NCI-H146 treated with DMSO at 0.1 percent for 48 hours (cell line): ENCODE measurements around the gene JUN.

Experiments
- DNase-seq: peaks from one replicate; lab custom pipeline; 2025; ENCODE audit not compliant: unreplicated experiment; lab: John Stamatoyannopoulos, UW

The JUN gene

DNA sequence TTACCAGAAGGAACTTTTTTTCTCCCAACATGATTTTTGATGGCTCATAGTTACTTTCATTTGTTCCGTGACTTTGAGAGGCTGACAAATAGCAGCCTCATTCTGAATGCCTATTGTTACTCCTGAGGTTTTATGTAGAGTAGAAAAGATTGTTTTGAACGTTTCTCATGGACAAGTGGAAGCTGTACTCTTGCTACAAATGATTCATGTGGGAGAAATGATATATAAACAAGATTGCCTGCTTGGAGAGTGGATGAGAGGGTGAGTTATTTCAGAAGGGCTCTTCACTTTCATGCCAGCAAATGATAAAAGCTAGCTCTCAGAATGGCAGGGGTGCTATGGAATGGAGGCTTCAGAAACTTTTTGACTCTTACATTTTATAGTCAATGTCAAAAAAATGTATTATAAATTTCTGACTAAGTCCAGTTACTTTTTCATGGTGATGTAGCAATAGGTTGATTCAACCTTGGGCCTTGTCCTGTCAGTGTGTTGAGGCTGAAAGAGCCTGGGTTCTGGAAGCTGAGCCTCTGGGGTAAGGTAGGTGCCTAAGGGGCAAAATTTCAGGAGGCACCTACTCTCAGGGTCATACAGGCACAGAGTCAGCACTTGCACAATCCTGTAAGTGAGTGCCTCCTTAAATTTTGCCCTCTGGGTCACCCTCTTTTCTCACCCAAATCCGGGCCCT is 19.4 kb downstream of the JUN start:
- no peak for DNase-seq

DNA sequence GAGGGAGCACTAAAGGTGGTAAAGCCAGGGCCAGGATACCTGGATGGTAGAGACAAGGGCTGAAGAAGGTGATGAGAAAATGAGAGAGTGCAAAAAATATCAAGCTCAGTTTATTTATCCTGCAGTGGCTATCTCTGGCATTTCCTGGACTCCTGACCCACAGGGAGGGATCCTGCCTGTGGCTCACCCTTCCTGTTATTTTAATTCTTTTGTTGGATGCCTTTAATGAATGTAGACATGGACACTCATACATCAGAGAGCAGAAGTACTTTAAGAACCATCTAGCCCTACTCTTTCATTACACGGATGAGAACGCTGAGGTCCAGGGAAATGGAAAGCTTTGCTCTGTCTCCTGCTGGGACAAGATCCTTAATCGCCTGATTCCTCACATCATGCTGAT is 20.6 kb downstream of the JUN start:
- DNase-seq = no peak

DNA sequence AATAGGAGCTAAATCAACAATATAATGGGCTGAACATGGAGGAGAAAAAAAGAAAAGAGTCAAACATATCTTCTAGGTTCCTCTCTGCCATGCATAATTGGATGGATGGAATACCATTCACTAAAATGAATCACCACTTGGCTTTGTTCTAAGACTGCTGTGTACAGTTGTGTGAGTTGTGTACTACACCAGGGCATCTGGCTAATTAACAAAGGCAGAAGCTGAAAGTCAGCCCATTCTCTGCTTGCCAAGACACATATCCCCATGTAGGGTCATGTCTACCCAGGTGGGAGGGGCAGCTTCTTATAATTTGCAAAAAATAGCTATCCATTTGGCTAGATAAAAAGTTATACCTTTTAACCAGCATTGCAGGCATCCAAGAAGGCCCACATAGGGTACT is 21.0 kb downstream of the JUN start:
- no peak for DNase-seq

DNA sequence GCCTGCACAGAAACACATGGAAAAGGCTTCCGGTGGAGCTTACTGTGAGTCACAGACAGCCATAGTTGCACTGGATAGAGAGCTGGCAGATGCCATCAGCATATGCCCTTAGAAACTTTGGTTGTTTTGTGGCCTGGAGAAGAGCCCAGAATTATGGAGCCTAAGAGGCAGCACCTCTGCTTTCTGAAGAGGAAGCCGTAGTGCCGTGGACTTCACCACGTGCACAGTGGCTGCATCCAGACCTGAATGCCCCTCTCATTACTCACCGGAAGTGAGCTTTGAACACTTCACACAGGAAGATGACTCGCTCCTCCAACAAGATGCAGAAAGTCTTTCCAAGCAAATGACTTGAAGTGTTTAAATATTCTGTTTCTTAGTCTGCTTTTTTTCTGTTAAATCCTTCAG is 28.4 kb downstream of the JUN start:
- no peak for DNase-seq

DNA sequence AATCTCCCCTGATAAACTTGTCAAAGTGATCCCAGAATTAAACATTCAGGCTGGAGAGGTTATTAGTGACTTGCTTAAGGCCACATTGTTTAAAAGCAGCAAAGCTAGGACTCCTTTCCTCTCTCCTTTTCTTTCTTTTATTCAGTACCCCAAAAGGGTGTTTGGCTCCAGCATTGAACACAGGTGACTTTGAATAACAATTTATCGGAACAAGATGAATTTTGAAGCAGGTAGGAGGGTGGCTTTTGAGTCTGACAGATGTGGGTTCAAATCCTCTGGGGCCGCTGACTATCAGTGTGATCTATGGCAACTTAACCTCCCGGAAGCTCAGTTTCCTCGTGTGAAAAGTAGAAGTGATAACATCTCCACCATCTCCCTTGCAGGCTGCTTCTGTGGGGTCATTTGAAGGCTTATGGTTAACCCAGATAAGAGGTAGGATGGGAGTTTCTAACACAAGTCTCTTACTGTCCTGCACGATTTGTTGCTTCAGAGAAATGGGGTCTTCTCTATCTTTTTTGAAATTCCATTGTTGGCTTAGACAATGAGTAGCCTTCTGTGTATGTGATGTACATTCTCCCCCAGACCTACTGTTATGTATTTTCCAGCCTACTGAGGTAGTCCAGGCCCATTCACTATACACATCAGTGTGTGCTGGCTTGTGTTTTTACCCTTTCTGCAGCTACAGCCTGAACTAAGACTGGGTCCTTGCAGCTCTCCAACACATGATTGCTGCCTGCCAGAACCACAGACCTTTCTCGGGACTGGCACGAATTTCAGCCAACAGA is 29.0 kb downstream of the JUN start:
- no peak for DNase-seq

DNA sequence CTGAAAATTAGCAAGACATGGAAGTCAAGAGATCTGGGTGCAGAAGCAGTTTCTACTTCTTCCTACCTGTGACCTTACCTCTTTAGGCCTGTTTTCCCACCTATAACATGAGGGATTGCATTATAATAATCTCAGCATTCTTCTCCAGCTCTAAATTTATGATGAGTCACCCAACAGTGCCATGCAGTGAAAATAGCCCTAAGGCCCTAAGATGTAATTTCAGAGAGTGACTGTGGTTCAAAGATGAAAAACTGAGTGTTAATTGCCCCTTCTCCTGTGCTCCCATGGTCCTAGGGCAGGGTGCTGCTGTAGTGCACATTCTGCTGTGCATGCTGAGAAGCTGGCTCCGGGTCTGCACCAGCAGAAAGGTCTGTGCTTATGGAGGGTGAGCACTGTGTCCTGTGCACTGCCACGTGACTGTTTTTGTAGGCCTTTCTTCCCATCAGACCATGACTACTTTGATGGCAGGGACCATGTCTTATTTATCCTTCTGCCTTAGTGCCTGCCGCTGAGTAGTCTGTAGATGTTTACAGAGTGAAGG is 29.7 kb downstream of the JUN start:
- DNase-seq = no peak

DNA sequence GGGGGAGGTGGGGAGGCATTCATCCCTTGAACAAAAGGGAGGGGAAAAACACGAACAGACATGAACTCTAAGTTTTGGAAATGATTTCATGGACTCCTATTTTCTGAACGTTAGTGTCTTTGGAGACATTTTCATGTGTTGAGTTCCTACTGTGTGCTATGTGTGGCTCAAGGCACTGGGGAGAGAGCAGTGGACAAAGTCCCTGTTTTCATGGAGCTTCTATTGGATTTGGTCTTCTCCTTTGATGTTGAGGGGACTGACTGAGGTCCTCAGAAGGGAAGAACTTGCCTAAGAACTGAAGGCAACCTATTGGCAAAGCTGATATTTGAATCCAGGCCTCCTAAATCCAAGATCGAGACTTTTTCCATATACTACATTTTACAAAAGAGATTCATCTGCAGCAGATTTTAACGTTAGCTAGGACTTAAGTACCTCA is 30.4 kb downstream of the JUN start:
- DNase-seq = no peak

DNA sequence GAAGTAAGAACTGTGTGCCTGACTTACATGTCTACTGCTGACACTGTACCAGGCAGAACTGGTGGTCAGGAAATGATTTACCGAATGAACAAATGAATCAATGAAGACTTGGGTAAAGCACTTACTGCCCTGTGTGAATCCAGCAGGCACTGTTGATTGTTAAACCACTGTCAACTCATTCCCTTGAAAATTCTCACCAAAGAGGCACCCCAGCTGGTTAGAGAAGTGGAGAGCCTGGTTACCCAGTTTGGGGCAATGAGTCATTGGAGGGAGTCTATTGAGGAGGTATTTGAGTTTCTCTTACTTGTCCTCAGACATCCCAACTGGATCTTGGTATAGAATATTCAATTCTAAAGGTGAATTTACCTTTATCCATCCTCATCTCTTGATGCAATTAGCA is 34.2 kb downstream of the JUN start:
- DNase-seq = no peak

DNA sequence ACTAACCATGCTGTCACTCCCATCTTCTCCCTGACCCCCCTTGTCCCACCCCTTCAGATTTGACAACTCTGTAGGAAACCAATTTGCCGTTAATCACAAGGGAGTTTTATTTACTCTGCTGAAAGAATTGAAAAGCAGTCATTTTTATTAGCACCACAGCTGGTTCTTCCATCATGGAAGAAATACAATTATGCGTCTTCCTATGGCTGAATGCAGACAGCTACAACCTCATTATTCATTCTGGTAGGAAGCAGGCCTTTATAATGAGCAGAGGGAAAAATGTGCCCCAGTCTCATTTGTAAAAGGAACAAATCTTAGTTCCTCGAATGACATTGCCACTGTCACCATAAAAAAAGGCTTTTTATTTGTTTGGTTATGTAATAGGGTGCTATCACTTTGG is 35.2 kb downstream of the JUN start:
- DNase-seq = peak; percentile 89

DNA sequence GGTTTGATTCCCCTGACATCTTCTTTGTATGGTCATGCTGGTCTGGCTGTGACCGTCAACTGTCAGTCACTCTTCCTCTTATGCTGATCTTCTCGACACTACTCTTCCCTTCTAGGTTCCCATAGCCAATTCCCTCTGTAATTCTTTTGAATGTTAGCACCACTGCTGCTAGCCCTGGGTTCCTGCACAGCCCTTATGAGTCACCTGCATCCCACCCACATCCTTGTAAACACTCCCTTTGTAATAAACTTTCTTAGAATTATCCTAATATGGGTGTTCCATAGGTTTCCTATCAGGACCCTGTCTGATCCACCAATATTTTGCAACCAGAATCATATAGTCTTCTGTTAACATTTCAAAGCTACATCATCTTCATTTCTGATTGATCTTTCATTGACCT is 37.1 kb downstream of the JUN start:
- no peak for DNase-seq

DNA sequence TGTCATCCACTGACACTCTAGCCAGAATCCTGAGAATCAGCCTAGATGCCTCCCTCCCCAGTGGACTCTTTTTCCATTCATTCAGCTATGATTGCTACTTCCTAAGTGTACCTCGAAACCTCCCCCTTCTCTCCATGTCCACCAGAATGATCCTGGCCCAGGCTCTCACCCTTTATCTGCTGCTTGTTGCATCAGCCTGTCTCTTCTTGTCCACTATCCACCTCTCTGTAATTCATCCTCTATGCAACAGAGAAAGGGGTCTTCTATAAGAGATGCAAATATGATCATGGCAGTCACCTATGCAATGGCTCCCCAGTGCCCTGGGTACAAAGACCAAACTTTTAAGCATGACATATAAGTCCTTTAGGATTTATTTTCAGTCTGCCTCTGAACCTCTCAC is 37.7 kb downstream of the JUN start:
- no peak for DNase-seq

DNA sequence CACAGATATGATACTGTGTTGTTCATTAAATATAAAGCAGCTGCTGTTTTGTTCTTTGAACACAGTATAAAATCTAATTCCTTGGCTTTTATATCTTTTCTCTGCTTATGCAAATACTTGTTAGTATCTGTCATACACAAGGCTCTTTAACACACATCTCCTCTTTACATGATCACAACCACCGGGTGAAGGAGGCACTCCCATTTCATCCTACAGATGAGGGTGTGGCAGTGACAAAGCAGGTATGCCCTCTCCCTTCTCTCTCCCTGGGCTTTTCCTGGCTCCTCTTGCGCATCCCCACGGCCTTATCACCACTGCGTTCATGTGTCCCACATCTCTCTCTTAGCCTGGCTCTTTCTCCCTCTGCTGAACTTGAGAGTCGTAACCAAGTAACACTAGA is 38.2 kb downstream of the JUN start:
- no peak for DNase-seq

DNA sequence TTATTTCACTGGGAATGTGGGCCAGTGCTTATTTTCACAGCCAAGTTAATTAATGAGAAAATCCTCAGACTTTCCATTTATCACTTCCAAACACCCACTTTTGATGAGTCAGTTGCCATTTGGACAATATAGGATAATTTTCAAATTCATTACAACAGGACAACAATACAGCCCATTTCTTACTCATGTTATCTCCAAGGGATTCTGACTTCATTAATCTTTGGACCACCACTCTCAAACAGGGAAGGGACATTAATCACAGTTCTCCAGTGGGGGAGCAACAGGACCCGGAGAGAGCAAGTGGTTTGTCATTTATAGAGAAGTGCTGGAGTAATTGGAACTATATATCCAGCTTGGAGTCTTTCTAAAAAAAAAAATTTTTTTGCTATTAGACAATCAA is 38.7 kb downstream of the JUN start:
- DNase-seq = no peak

DNA sequence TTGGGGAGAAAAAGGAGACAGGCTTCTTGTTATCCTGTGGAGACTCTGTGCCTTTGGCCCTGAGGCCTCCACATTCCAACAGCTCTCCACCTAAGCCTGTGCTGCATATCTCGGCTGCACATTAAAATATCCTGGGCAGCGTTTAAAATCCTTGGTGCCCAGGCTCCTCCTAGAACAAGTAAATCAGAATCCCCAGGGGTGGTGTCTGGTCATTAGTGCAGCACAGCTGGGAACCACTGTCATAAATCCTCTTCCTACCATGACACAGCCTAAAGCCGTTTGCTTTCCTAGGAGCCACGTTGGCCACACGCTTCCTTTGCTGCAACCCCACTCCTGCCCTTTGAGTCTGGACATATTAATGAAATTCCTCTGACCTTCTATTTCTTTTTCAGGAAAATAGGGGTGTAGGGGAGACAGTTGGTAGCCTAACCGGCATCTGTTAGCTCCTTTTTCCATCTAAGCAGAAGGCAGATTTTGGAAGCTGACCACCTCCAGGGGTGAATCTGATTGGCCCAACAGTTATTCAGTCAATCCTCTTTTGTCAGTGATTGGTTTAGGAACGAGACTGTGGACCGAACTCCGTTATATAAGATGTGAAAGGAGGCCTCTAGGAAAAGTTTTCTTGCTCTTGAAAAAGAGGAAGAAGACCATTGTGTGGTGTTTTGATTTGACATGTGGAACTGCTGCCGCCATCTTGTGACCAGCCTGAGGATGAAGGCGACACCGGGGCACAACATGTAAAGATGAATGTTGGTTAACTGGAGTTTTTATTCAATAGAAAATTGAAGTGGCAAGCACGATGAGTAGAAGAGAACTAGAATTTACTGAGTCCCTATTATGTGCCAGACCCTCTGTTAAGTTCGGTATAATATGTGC is 41.9 kb downstream of the JUN start:
- no peak for DNase-seq

DNA sequence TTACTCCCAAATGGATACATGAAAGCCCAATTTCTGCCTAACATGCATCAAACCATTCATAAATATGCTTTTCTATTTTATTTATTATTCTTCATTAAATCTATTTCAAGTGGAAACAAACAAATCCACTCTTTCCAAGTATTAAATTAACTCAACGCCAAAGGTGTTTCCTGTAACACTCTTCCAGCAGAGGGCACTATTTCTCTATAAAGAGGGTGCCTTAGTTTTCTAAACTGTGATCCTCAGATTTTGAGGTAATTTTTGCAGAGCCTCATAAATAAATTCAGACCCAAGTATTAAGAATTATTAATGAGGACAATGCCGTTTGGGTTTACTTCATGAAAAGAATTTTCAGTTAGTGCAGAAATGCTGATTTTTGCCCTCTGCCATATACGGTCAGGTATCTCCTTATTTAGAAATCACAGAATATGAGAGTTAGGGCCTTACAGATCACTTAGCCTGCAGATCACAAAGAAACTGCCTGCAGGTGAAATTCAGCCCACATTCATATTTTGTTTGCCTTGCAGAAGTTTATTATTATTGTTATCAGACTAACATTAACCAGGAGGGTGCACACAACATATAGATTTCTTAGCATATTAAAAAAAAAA is 43.9 kb downstream of the JUN start:
- peak; percentile 59 for DNase-seq

DNA sequence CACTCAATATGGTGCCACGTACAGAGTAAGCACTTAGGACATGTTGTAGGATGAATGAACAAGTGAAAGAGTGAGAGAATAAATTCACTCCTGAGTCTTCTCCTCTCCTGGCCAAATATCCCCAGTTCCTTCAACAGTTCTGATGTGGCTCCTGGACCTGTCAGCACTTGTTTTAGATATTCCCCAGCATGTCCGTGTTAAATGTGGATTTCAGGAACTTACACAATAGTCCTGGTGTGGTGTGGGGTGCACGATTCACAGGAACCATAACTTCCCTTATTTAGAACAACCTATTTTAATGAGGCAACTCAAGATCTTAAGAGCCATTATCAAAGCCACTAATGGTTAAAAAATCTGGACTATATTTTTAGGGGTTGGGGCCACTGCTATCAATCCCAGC is 45.0 kb downstream of the JUN start:
- DNase-seq = no peak

DNA sequence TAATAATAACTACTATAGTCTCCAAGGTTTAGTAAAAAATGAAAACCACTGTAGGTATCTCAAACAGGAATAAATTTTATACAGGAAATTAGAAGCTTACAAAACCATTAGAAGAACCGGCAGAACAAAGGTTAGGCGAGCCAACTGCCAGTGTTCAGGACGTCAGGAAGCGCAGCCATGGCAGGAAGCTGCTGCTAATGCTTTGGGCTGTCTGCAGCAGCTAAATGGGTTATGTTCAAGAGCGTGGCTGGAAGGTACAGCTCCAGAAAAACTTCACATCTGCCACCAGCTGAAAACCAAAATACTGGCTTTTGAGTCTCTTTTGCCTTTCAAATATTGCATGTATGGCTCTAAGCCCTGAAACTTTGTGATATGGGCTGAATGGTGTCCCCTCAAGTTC is 48.3 kb downstream of the JUN start:
- no peak for DNase-seq

DNA sequence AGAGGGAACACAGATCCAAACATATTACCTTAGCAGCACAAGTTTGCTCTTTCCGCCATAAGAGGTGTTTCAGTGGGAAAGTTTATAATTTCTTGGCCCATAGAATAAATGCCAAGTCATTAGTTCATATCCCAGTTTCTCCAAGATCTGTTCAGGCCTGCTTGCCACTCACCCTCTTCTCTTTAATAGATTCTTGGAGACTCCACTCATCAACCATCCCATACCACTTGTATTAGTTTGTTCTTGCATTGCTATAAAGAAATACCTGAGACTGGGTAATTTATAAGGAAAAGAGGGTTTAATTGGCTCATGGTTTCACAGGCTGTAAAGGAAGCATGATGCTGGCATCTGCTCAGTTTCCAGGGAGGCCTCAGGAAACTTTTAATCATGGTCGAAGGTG is 49.2 kb downstream of the JUN start:
- no peak for DNase-seq

DNA sequence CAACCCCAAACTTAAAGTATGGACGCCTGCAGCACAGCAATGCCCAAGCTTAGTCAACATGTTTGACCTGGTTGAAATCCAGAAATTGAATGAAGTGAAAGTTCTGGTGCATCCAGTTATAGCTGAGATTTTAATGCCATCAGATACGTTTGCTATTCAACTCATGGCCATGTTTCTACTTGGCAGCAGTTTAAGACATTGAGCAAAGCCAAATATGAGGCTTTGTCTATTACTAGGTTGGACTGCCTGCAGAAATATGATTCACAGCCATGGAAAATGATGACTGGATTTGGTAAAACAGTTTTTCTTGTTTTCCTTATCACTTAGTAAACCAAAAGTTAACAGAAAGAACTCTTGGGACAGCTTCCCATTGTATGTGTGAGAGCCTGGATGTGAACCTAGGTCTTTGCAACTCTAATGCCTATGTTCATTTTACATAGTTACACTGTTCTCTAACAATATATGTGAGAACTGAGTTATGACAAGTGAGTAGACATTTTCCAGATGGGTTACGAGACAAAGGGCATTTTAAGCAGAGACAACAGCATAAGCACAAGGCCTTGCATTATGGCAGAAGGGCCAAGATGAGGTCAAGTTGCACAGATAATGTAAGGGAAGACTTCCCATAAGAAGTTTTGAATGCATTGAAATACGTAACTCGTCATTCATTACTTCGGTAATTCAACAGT is 51.6 kb downstream of the JUN start:
- no peak for DNase-seq
